GM12864 (cell line): ENCODE measurements around the gene MCU.

Source experiments
- DNase-seq: peaks from one replicate; pipeline ENCODE4 v3.0.0-alpha.2; 2011; ENCODE audit warnings: low read depth
- H3K4me3 ChIP-seq: 2 replicates; pipeline ENCODE4 v1.5.1; 2011; ENCODE audit warnings: mild to moderate bottlenecking, low read depth, low read length, control low read depth
- CTCF ChIP-seq: IDR thresholded peaks from 2 replicates; pipeline ENCODE4 v1.5.1; 2011; ENCODE audit warnings: low read depth, mild to moderate bottlenecking, moderate library complexity, low read length, control low read depth, inconsistent platforms; ENCODE audit errors: missing control alignments

The MCU gene

GRCh38 chr10:72801263-72801868, 109.4 kb downstream of the MCU start:
- H3K4me3 ChIP-seq = no peak overlapping the region
- no peak for DNase-seq
- TF ChIP-seq CTCF = no peak

GRCh38 chr10:72802332-72802731, 110.4 kb downstream of the MCU start:
- no peak overlapping the region for H3K4me3 ChIP-seq
- no peak for TF ChIP-seq CTCF
- no peak for DNase-seq

- H3K4me3 ChIP-seq = no peak overlapping the region
- no peak for TF ChIP-seq CTCF
- DNase-seq = no peak
Measured at GRCh38 chr10:72802763-72803505, 111.0 kb downstream of the MCU start.

- H3K4me3 ChIP-seq = no peak overlapping the region
- no peak for TF ChIP-seq CTCF
- no peak for DNase-seq
Measured at GRCh38 chr10:72808001-72808400, 116.1 kb downstream of the MCU start.

- no peak for DNase-seq
- H3K4me3 ChIP-seq = no peak overlapping the region
- no peak for TF ChIP-seq CTCF
Measured at GRCh38 chr10:72809006-72809405, 117.1 kb downstream of the MCU start.

GRCh38 chr10:72810976-72811375, 119.0 kb downstream of the MCU start:
- no peak overlapping the region for H3K4me3 ChIP-seq
- no peak for DNase-seq
- TF ChIP-seq CTCF = no peak

GRCh38 chr10:72812415-72812752, 120.4 kb downstream of the MCU start:
- no peak for TF ChIP-seq CTCF
- DNase-seq = no peak
- no peak overlapping the region for H3K4me3 ChIP-seq
